ENCODE measurements around the gene ATL1.
"Not testable (repeated sequence)": the region's sequence is repeated elsewhere in the genome, so short reads cannot be mapped to it uniquely, and the experiment has no call there.

Gene ATL1

DNA sequence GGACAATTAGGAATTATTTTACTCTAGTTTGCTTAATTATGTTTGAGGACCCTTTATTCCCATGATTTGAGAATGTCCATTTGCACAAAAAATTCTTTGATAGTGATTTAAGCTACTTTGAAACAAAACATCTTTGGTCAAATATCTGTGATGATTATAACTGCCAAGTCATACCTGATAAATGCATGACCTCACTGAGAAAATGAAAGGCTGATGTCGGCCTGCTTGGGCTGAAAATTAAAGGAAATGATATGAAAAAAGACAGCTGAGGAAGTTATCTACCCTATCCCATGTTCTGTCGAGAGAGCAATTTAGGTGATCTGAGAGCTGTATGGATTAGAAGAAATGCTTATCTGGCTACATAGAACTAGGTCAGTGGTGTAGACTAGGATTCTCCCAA is 43.6 kb downstream of the ATL1 start:
- DNase-seq, result no peak

DNA sequence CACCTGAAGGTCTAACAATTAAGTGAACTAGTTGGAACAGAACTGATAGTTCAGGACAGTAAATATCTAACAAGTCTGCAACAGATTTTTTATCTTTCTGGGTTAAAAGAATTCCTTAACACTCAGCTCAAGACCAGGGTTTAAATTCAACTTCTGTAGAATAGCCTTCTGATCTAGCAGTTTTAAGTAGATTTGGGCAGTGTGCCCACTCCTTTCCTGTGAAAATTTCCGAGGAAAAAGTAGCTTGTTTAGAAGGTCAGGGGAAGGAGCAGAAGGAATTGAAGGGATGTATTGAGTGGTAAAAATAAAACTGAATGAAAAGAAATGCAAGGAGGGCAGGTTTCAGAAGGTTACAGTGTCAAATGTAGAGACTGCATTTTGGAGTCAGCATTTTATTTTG is 45.8 kb downstream of the ATL1 start:
- no peak for DNase-seq

DNA sequence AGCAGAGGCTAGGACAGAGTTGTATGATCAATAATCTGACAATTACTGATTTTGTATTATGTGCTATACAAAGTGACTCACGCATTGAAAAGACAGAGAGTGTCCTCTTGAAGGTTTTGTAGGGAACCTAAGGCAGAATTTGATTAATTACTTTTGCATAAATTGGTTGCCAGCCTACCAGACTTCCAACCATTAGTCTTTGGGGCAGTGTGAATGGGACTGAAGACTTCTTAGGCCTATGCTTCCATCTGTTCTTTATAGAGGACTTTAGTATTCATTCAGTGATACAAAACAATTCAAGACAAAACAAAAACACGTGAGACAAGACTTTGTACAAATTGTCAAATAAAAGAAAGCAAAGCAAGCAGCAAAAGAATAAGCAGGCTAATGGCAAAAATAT is 46.5 kb downstream of the ATL1 start:
- no peak for DNase-seq

DNA sequence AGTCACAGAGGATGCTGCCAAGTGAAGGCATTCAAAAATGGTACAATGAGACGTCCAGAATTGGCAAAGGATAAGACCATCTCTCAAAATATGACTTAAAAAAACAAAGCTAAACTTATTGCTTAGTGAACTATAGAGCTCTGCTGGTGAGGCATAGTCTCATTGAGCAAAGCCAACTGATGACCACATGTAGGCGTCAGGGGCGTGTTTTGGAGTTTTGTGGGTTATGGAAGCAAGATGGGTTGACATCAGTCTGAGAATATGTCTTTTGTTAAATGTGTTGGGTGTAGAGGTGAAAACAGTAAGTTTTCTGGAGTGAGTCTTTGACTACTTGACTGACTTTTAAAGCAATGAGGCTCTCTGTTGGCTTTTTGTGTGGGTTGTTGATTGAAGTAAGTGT is 47.2 kb downstream of the ATL1 start:
- no peak for DNase-seq

DNA sequence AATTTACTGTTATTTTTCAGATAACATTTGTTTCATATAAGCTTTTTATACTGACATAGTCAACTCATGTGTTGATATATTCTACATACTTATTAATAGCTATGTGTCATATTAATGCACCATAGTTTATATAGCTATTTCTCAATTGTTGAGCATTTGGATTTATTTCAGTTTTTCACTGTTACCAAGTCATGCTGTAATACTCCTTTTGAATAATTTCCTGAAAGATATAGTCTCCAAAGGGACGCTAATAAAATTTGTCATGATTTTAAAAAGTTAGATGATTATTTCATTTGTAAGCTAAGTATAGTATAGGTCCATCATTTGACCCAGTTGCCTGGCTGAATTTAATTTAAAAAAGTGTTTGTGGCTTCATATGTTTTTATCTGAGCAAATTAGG is 47.8 kb downstream of the ATL1 start:
- DNase-seq, result no peak

DNA sequence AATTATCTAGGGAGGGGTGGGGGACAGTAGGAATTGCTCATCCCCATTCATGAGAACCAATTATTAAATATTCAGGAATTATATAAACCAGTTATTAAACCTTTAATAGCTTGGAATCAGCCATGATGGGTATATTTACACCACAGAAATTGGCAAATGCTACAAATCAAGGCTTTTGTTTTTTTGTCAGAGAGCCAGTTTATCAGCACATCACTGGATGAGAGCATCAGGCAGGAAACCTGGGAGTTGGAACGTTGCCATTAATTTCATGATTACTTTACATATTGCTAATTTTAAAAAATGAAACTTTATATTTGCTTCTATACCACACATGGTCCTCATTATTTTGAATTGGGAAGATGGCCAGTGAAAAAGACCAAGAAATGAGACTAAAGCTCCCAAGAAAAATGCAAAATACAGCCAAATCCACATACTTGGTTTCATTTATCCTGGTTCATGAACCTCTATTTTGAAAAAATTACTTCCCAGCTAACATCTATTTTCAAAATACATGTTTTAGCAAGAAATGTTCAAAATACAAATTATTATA is 48.4 kb downstream of the ATL1 start:
- DNase-seq, result no peak

DNA sequence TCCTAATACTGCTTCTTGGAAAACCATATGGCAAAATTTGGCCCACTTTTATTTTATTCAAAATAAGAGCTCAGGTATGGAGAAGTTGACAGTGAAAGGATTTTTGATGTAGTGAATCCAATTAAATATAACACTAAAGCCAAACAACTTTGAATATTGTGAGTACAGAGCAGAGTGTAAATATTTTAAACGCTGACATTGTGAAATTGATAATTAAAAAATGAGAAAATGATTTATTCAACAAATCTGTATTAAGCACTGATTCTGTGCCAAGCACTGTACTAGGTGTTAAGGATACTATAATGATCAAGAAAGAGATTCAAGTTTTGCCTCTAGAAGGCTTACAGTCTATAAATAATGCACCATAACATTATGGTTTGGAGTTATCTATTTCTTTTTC is 50.5 kb downstream of the ATL1 start:
- no peak for DNase-seq

DNA sequence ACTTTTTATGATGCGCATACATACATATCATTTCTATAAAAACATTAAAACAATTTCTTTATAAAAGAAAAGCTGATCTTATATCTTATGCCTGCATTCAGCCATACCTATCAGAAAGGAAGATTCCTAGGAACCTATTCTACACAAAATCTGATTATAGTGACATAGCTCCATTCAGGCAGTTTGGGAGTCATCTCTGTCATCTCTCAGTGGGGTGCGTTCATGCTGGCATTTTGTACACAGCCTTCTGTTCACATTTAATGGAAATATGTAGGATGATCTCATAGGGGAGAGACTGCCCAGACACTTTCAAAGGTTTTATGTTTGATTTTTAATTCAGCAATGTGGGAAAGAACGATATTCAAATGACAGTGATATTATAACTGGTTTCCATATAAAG is 52.9 kb downstream of the ATL1 start:
- DNase-seq, result no peak

DNA sequence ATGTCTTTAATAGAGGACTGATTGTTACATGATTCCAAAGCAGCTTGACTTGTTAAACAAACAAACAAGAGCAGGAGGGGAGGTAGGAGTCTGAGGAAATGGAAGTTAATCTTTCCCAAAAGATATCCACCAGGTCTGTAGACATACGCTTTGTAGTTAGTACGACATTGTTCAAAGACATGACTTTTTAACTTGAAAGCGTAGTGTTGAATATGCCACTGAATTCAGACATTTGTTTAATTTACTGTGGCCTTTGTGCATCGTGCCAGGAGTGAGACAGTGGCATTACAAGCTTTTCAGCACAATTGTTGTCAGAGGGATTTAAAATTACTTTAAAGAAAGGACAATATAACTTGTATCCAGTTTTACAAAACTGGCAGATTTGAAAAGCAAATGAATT is 55.1 kb downstream of the ATL1 start:
- no peak for DNase-seq

DNA sequence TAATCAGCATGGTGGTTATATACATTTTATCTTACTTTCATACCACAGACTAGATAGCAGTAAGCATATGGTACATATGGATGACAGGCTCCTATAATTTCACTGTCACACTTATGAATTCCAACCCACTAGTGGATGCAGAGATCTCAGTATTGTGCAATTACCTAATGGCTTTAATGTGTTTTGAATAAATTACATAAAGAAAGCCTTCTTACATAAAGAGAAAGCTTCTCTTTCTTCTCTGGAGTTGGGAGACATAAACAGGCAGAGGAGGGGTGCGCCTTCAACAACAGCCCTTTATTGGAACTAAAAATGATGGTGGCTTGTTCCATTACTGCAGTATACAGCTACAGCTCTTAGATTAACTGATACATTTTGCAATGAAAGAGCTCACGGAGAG is 55.6 kb downstream of the ATL1 start:
- DNase-seq, result no peak

DNA sequence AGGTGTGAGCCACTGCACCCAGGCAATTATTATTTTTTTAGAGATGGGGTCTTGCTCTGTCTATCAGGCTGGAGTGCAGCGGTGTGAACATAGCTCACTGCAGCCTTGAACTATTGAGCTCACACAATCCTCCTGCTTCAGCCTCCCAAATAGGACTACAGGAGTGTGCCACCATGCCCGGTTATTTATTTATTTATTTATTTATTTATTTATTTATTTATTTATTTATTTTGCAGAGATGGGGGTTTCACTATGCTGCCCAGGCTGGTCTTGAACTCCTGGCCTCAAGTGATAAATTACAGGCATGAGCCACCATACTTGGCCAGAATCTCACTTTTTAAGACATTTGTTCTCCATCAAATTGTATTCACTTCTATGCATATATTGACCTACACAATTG is 56.3 kb downstream of the ATL1 start:
- DNase-seq, result no peak

DNA sequence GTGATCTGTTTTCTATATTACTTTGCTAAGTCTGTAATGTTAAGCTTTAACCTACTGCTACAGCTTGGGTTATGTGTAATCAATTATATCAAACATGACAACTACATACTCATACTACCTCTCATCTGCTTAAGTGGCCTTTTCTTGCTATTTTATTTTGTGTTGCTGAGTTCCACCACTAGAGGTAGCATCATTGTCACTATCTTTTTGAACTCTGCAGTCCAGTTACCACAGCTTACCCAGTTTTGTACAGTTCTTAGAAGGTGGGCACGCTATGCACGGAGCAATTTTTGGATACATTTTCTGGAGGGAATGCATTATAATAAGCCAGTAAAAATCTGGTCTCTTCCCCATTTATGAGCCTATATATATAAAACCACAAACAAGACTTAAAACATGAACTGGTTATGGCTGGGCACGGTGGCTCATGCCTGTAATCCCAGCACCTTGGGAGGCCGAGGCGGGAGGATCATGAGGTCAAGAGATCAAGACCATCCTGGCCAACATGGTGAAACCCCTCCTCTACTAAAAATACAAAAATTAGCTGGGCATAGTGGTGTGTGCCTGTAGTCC is 59.7 kb downstream of the ATL1 start:
- no peak for DNase-seq

DNA sequence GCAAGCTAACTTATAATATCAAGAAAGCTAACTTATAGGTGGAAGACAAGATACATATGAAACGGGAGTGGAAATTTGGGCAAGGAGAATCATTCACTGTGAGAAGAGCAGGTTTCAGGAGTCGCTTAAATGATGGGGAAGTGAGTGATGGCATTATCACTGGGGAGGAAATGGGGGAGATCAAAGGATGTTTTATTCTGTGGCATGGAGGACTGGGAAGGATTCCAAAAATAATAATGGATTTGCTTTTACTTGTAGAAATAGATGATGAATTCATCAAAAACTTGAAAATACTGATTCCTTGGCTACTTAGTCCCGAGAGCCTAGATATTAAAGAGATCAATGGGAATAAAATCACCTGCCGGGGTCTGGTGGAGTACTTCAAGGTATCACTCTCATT is 60.4 kb downstream of the ATL1 start:
- no peak for DNase-seq

DNA sequence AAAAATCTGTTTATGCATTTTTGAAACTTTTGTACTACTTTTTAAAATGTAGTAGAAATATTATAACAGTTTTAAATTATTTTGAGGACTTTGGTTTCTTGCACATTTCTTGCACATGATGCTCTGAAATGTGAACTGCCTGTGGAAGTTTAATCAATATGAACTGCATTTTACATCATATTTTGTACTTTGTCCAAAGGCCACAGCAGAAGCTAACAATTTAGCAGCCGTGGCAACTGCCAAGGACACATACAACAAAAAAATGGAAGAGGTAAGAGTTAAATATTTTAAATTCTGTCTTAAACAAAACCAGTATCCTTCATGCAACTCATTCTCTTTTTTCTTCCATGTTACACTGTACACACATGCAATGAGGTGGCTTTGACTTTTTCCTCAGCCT is 63.0 kb downstream of the ATL1 start:
- no peak for DNase-seq

DNA sequence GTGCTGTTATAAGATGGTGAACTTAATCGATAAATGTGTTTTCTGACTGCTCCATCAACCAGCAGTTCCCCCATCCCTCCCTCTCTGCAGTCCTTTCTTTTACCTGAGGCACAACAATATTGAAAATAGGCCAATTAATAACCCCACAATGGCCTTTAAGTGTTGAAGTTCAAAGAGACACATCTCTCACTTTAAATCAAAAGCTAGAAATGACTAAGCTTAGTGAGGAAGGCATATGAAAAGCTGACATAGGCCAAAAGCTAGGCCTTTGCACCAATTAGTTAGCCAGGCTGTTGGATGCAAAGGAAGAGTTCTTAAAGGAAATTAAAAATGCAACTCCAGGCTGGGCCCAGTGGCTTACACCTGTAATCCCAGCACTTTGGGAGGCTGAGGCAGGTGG is 64.5 kb downstream of the ATL1 start:
- no peak for DNase-seq

DNA sequence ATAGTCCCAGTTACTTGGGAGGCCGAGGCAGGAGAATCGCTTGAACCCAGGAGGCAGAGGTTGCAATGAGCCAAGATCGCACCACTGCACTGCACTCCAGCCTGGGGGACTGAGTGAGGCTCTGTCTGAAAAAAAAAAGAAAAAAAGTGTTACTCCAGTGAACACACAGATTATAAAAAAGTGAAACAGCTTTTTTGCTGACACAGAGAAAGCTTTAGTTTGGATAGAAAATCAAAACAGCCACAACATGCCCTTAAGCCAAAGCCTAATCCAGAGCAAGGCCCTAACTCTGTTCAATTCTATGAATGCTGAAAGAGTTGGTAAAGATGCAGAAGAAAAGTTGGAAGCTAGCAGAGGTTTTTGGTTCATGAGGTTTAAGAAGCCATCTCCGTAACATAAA is 65.0 kb downstream of the ATL1 start:
- not testable (repeated sequence) for DNase-seq

DNA sequence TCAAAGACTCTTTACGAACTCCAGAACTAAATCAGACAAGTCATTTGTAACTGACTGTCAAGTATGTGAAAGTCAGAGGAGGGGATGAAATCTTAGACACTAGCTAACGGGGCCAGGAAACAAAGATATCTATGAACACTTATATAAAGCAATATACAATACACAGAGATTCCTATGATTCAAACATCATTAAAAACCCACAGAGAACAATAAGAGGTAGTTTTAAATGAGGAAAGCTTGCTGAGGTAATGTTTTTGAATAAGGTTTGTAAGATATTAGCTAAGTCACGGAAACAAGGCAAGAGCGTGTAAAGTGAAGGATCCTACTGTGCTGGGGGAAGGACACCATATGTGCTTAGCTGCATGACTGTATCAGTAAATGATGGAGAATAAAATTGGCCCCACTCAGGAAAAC is 71.5 kb downstream of the ATL1 start:
- no peak for DNase-seq

DNA sequence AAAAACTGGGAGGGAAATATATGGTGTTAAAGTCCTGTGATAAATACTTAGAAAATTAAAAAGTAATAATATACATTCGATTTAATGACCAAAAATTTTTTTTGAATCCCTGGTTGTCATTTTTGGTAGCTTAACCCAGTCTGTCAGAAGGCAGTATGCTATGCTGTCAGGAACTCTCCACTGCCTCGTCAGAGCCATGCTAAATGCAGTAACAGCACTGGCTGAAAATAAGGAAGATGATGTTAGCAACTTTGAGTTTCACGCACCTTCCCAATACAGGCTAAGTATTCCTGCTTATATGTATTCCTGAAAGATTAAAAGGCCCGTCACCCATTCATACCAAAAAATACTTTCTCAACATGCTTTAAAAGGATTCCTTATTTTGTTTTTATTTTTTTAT is 74.0 kb downstream of the ATL1 start:
- DNase-seq, result no peak

DNA sequence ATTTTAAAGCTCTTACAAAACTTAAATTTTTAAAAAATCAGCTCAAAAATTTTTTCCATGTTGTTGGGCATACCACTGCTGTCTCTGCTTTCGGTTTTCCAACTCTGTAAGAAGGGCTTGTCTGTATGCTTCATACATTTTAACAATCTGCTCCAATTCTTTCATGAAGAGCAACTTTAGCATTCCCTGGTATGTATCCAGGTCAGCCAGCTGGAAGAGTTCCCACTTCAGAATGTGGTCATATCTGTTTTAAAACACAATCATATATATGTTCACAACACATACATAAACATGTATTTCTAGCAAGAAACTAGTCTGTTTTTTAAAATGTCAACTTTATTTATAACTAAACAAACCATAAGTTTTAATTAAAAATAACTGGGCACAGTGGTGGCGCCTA is 75.2 kb downstream of the ATL1 start:
- DNase-seq, result no peak

DNA sequence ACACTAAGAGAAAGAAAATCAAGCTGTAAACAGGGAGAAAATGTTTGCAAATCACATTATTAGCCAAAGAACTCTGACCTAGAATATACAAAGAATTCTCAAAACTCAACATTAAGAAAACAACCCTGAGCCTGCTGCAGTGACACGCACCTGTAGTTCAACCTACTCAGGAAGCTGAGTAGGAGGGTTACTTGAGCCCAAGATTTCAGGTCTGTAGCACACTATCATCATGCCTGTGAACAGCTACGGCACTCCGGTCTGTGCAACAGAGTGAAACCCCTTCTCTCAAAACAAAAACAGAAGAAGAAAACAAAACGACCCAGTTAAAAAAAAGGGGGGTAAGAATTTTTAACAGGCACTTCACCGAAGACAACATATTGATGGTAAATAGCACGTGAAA is 87.3 kb downstream of the ATL1 start:
- no peak for DNase-seq

DNA sequence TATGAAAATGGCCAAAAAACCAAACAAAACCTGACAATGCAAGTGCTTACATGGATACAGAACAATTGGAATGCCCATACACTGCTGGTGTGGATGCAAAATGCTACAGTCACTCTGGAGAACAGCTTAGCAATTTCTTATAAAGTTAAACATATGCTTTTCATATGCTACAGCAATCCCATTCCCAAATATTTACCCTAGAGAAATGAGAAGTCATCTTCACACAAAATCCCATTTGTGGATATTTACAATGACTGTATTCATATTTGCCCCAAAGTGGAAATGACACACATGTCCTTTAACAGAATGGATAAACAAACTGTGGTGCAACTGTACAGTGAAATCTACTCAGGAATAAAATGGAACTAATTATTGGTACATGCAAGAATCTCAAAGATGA is 87.8 kb downstream of the ATL1 start:
- DNase-seq, result no peak

DNA sequence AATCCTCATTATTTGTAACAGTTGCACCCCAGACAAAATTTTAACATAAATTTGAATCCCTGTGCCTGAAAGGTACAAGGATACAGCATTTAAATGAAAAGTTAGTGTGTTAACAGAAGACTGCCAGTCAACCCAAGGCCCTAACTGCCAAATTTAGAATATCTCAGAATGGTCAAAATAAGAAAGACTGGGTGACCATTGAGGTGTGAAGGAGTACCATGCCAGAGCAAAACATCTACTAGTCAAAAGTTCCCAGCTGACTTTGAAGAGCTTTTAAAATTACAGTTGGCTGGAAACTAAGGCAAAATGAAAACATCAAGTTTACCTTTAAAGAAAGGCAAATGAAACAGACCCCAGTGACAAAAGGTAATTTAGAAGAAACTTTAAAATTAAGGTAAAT is 89.7 kb downstream of the ATL1 start:
- DNase-seq, result no peak

DNA sequence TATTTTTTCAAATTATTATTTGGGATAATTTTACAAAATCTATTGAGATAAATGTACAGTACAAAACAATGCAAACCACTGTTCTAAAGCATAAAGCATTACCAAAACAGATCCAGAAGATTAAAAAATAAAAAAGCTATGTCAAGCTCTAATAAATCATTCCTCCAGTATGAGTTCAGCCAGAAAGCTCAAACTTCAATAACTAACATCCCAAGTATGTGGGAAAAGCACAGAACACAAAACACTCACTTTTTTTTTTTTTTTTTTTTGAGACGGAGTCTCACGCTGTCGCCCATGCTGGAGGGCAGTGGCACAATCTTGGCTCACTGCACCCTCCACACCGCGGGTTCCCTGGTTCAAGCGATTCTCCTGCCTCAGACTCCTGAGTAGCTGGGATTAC is 96.8 kb downstream of the ATL1 start:
- no peak for DNase-seq

DNA sequence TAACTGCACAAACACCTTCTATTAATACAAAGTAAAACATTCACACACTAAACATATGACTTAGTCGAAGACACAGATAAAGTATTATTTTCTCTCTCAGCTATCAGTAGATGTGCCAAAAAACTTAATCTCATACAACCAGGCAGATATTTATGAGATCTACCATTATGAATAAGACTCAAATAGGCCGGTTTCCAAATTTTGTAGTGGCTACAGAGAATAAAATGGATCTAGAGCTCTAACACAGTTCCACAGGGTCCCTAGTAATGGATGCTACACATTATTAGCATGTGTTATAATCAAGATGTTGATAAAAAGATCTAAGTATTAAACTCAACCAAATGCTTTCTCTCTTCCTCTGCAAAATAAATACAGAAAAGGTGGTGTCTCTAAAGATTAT is 97.8 kb downstream of the ATL1 start:
- no peak for DNase-seq

DNA sequence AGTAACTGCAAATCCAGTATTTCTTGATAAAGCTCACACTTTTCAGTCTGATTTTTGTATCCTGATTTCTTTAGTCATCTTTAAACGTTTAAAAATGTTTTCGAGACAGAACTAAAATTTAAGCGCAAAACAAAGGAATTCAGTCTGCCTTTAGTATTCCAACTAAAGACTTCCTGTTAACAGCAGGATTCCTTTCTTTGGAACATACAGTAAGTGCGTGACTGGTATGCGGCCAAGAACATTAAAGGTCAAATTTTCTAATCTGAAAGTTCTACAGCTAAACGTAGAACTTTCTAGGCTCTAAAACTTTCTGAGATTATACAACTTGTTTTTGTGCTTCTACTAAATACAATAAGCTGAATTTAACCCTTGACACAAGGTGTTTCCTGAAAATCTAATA is 98.3 kb downstream of the ATL1 start:
- DNase-seq, result no peak

All from right kidney (tissue), 1 donor.